HepG2 (cell line): Measurements from ENCODE around the gene BRCA2. TPM values are rescaled to one million over a fixed set of nuclear protein-coding genes. Genes with fewer than 3 reads are reported as not detected.
A peak's percentile ranks its signal among the peaks of the same experiment; 100 is the strongest.

Experiments used
- ATAC-seq: fragments of 200-7000 bp; cut with Tn5 transposase; 3 replicates; pipeline ENCODE4 v1.9.1; 2020; ENCODE audit warnings: mild to moderate bottlenecking, moderate library complexity
- BruUV-seq: library from RNA; stranded (reverse); fragments of 400-500 nt; replicated peaks from 2 replicates; lab custom pipeline; 2021; lab: Mats Ljungman, UMichigan
- CTCF ChIA-PET: fragments of 300-600 bp; formaldehyde crosslinking; extraction: SDS; loops from one replicate; lab custom pipeline; 2021; ENCODE audit warnings: low total read pairs, inconsistent platforms, low intra/inter-chr PET ratio; lab: Yijun Ruan, JAX
- POLR2A ChIA-PET: fragments of 350-600 bp; sonication (Branson Sonifier 250); formaldehyde crosslinking; loops from one replicate; lab custom pipeline; 2020; ENCODE audit warnings: antibody characterized with exemption, inconsistent platforms; lab: Yijun Ruan, JAX
- DNase-seq: peaks from one replicate; pipeline ENCODE4 v3.0.0-alpha.2; 2015; ENCODE audit warnings: low spot score
- FAIRE-seq: peaks from 3 replicates; lab custom pipeline; 2011; peaks lifted over from hg19 to GRCh38; lab: Jason Lieb, UNC
- H2AFZ ChIP-seq: one replicate; pipeline ENCODE4 v1.6.1; 2011; ENCODE audit warnings: low read length, inconsistent platforms
- H3K27ac ChIP-seq: fragments of 300-600 bp; 3 replicates; pipeline ENCODE4 v1.8.0; 2011; ENCODE audit warnings: mixed run types, mild to moderate bottlenecking, mixed read lengths, low read length, inconsistent platforms; ENCODE audit not compliant: insufficient read depth; ENCODE audit errors: extremely low read length
- H3K27me3 ChIP-seq, 2 experiments: fragments of 200-600 bp in 1 of 2; 2 replicates in 1 of 2; 3 replicates in 1 of 2; pipeline versions ENCODE4 v1.6.0 to v1.8.0; 2011; ENCODE audit warnings: low read length in 2 of 2, mild to moderate bottlenecking in 2 of 2, moderate library complexity in 2 of 2, inconsistent platforms in 1 of 2; ENCODE audit not compliant: insufficient read depth in 2 of 2, control insufficient read depth in 1 of 2
- H3K36me3 ChIP-seq, 2 experiments: fragments of 200-600 bp in 1 of 2; replicated peaks in 1 of 2; 2 replicates in 1 of 2; 3 replicates in 1 of 2; pipeline versions ENCODE4 v1.5.1 to v1.8.0; 2011; ENCODE audit warnings: low read length in 2 of 2, inconsistent platforms in 1 of 2; ENCODE audit not compliant: insufficient read depth in 2 of 2, control insufficient read depth in 1 of 2
- H3K4me1 ChIP-seq: 2 replicates; pipeline ENCODE4 v1.5.1; 2012; ENCODE audit warnings: low read length, inconsistent platforms; ENCODE audit not compliant: insufficient read depth
- H3K4me2 ChIP-seq: 2 replicates; pipeline ENCODE4 v1.6.0; 2011; ENCODE audit warnings: low read depth, low read length, inconsistent platforms
- H3K4me3 ChIP-seq, 3 experiments: fragments of 200-600 bp in 1 of 3; sonication (generic), shearing (Covaris generic) in 1 of 3; replicated peaks in 1 of 3; 2 replicates each; pipeline ENCODE4 v1.5.1; 2011 to 2016; ENCODE audit warnings: low read length in 3 of 3, inconsistent platforms in 2 of 3, low read depth in 2 of 3, mild to moderate bottlenecking in 2 of 3, control low read depth in 1 of 3, mixed read lengths in 1 of 3; ENCODE audit not compliant: insufficient read depth in 1 of 3
- H3K79me2 ChIP-seq: one replicate; pipeline ENCODE4 v1.6.1; 2011; ENCODE audit warnings: low read length, inconsistent platforms; ENCODE audit not compliant: insufficient read depth
- H3K9ac ChIP-seq: 2 replicates; pipeline ENCODE4 v1.6.0; 2011; ENCODE audit warnings: mild to moderate bottlenecking, low read depth, low read length, inconsistent platforms; ENCODE audit not compliant: insufficient read depth
- H3K9me3 ChIP-seq: 2 replicates; pipeline ENCODE4 v1.5.1; 2012; ENCODE audit warnings: mild to moderate bottlenecking, low read length
- H4K20me1 ChIP-seq: 2 replicates; pipeline ENCODE4 v1.6.0; 2011; ENCODE audit warnings: inconsistent platforms, mild to moderate bottlenecking, low read length, moderate library complexity; ENCODE audit not compliant: insufficient read depth
- GLI4 ChIP-seq: sonication (generic); formaldehyde crosslinking; IDR thresholded peaks from 2 replicates; pipeline ENCODE4 v1.5.1; 2020; ENCODE audit warnings: missing genetic modification reagents, mild to moderate bottlenecking, moderate library complexity, borderline replicate concordance
- MBNL3 ChIP-seq: fragments of 250-450 bp; sonication (Bioruptor Pico); conservative IDR thresholded peaks from 2 replicates; pipeline ENCODE4 v1.8.0; 2022; ENCODE audit warnings: mild to moderate bottlenecking, inconsistent platforms
- MIER3 ChIP-seq: IDR thresholded peaks from 2 replicates; pipeline ENCODE4 v1.6.1; 2016; ENCODE audit warnings: missing compliant biosample characterization, borderline replicate concordance
- MTA3 ChIP-seq: sonication (generic); formaldehyde crosslinking; IDR thresholded peaks from 2 replicates; pipeline ENCODE4 v1.4.0; 2020; ENCODE audit warnings: missing genetic modification reagents
- SOX13 ChIP-seq, 3 experiments: fragments of 450-650 bp in 1 of 3; sonication (generic) in 1 of 3; formaldehyde crosslinking in 1 of 3; IDR thresholded peaks in 2 of 3; conservative IDR thresholded peaks in 1 of 3; 2 replicates each; pipeline versions ENCODE4 v1.5.0 to v1.6.1; 2016 to 2020; ENCODE audit warnings: antibody characterized with exemption in 1 of 3, mild to moderate bottlenecking in 1 of 3, missing compliant biosample characterization in 1 of 3, missing genetic modification reagents in 1 of 3, moderate library complexity in 1 of 3
- TMF1 ChIP-seq: sonication (generic); formaldehyde crosslinking; IDR thresholded peaks from 2 replicates; pipeline ENCODE4 v1.8.1; 2022; ENCODE audit warnings: low read depth, missing genetic modification reagents
- ZKSCAN8 ChIP-seq: IDR thresholded peaks from 2 replicates; pipeline ENCODE4 v1.6.1; 2016; ENCODE audit warnings: borderline replicate concordance, missing genetic modification reagents, missing compliant biosample characterization
- ZNF414 ChIP-seq: sonication (generic); formaldehyde crosslinking; IDR thresholded peaks from 2 replicates; pipeline ENCODE4 v1.5.0; 2020; ENCODE audit warnings: missing genetic modification reagents
- ZNF629 ChIP-seq: sonication (generic); formaldehyde crosslinking; conservative IDR thresholded peaks from 2 replicates; pipeline ENCODE4 v1.5.0; 2020; ENCODE audit warnings: missing genetic modification reagents
- WGBS: methylation state at CpG from one replicate; pipeline ENCODE4 v1.1.6; 2017; ENCODE audit warnings: low lambda C conversion rate; 5-methylcytosine and 5-hydroxymethylcytosine counted together
- in situ Hi-C: cut with HindIII; loops from 2 replicates; pipeline ENCODE4 v1.10.0; 2017; ENCODE audit warnings: low pct_unique_long_range_greater_than_20kb; ENCODE audit not compliant: extremely low pct_ligation_motif_present
- intact Hi-C: fragments of 100-400 bp; cut with micrococcal nuclease; formaldehyde crosslinking; loops from one replicate; pipeline ENCODE4 v1.10.0; 2022; ENCODE audit not compliant: unreplicated experiment
- polyA plus RNA-seq, 8 experiments: library from polyadenylated mRNA; depleted of rRNA in 3 of 8; stranded (reverse) in 7 of 8; unstranded in 1 of 8; fragments of >200 nt; fragmentation: Illumina TruSeq in 4 of 8; extraction: Trizol in 4 of 8; gene quantifications; 2 replicates each; pipeline versions ENCODE4 v1.2.1 to v1.2.3, GENCODE V29; 2011 to 2016; ENCODE audit warnings: low read depth in 4 of 8, missing spikeins in 1 of 8, mixed read lengths in 1 of 8; ENCODE audit not compliant: insufficient read depth in 1 of 8
- total RNA-seq, 5 experiments: library from RNA; depleted of rRNA; stranded (reverse); fragments of >200 nt; fragmentation: Illumina TruSeq; extraction: Trizol; gene quantifications; 2 replicates each; pipeline ENCODE4 v1.2.3, GENCODE V29; 2016; ENCODE audit warnings: low read depth in 1 of 5

The BRCA2 gene
- total and polyA plus RNA-seq, 2 of the 13 experiments (the other 11 are each of a cell fraction or from before 2014, with no cell fraction given) = 3.1 to 24.6 TPM

GRCh38 chr13:32302461-32302860 lies 12.8 kb upstream of the BRCA2 start:
- 46% methylated on average over 2 of the region's 2 CpGs for WGBS
- POLR2A ChIA-PET = no interaction called here

GRCh38 chr13:32305646-32306045 lies 9.7 kb upstream of the BRCA2 start:
- Histone ChIP-seq H4K20me1 (no peaks in the 10 kb centered on the region), H3K4me3 (no peak overlapping the region), H3K4me2 (no peak overlapping the region), H2AFZ (no peak overlapping the region), H3K36me3 (no peaks in the 10 kb centered on the region), H3K27me3 (no peaks in the 10 kb centered on the region), H3K9me3 (no peaks in the 10 kb centered on the region), H3K9ac (no peak overlapping the region), H3K4me1 (peaks cover 31% of the 10 kb centered on the region), H3K27ac (no peak overlapping the region), H3K79me2 (no peaks in the 10 kb centered on the region)
- in situ Hi-C loops = no loop called here
- no peak for TF ChIP-seq MBNL3
- no peak for TF ChIP-seq MIER3 (CRISPR knock-in tag)
- no peak for TF ChIP-seq ZKSCAN8 (CRISPR knock-in tag)
- no peak for TF ChIP-seq SOX13 (IDR thresholded peaks at IDR 0.05)
- TF ChIP-seq SOX13 (CRISPR knock-in tag; conservative IDR thresholded peaks at IDR 0.05 in 1 of 2, IDR thresholded peaks at IDR 0.05 in 1 of 2) = no peak
- no peak for TF ChIP-seq GLI4 (CRISPR knock-in tag)
- no peak for TF ChIP-seq TMF1 (CRISPR knock-in tag)
- TF ChIP-seq ZNF414 = no peak
- no TSS peak for BruUV-seq
- ATAC-seq (no peak), FAIRE-seq (no peak), DNase-seq (no peak)
- ChIA-PET CTCF (no interaction called here), POLR2A (interaction anchor here (1.0 to 1.8 kb wide), 3 partner anchors 10 to 59 kb away, joined by 3 to 7 read pairs (median 6); partner anchors contain the start of genes BRCA2 and ZAR1L)
- intact Hi-C loops = no loop called here

More at GRCh38 chr13:32302461-32302860, 12.8 kb upstream of the BRCA2 start:
- Histone ChIP-seq H4K20me1 (no peaks in the 10 kb centered on the region), H3K79me2 (no peaks in the 10 kb centered on the region), H2AFZ (no peak overlapping the region), H3K9me3 (no peaks in the 10 kb centered on the region), H3K36me3 (no peaks in the 10 kb centered on the region), H3K9ac (no peak overlapping the region), H3K27me3 (no peaks in the 10 kb centered on the region), H3K27ac (no peak overlapping the region), H3K4me1 (peaks cover 27% of the 10 kb centered on the region), H3K4me3 (no peak overlapping the region), H3K4me2 (no peak overlapping the region)
- no peak for FAIRE-seq
- no peak for DNase-seq
- in situ Hi-C loops (no loop called here), intact Hi-C loops (no loop called here)
- TF ChIP-seq MTA3 (CRISPR knock-in tag) (no peak), ZNF629 (CRISPR knock-in tag) (peak; percentile 83)
- no peak; the same call in 2 of the 3 replicates for ATAC-seq
- BruUV-seq = no TSS peak
- CTCF ChIA-PET = no interaction called here
